ENCODE data around the gene SORCS2.

DNA sequence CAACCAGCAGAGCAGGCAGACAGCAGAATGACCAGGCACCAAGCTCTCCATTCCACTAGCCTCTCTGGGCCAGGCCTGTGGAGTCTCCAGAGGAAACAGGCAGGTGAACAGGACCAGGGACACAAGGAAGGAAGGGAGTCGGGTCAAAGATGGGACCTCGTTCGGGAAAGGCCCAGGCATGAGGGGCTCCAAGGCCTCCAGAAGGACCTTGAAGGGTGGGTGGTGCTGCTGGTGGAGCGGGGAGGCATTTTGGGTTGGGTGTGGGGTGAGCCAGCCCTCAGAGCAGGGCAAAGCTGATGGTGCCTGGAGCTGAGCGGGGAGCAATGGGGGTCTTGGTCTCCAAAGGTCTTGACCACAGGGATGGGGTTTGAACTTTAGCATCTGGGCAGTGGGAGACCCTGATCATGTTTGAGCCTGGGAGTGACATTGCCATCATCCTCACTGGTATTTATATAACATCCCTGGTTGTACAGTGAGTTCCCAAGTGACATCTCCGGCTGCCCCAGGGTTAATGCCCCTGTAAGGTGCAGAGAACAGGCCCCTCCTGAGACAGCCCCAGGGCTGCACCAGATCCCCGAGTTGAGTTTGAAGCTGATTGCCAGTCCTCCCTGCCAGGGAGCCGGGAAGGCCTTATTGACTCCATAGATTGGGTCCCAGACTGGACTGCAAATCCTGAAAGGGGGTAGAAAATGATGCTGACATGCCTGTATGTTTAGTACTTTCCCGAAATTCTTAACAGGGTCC, 189.7 kb downstream of the SORCS2 start:
- no peak for TF ChIP-seq POLR2A (IDR thresholded peaks at IDR 0.05)
- TF ChIP-seq, protein P1, sequence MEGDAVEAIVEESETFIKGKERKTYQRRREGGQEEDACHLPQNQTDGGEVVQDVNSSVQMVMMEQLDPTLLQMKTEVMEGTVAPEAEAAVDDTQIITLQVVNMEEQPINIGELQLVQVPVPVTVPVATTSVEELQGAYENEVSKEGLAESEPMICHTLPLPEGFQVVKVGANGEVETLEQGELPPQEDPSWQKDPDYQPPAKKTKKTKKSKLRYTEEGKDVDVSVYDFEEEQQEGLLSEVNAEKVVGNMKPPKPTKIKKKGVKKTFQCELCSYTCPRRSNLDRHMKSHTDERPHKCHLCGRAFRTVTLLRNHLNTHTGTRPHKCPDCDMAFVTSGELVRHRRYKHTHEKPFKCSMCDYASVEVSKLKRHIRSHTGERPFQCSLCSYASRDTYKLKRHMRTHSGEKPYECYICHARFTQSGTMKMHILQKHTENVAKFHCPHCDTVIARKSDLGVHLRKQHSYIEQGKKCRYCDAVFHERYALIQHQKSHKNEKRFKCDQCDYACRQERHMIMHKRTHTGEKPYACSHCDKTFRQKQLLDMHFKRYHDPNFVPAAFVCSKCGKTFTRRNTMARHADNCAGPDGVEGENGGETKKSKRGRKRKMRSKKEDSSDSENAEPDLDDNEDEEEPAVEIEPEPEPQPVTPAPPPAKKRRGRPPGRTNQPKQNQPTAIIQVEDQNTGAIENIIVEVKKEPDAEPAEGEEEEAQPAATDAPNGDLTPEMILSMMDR (IDR thresholded peaks at IDR 0.05), result no peak

Data from breast epithelium (tissue), 3 donors.